Stimulated activated CD4-positive, alpha-beta T cell treated with anti-CD3 and anti-CD28 coated beads, Interleukin-1b, Interleukin-23, amount 100 ng/mL, for 48 hours (primary cell): ENCODE measurements around the gene NEMP2.
"Not testable (repeated sequence)": the region's sequence is repeated elsewhere in the genome, so short reads cannot be mapped to it uniquely, and the experiment has no call there.

ENCODE experiments used
- DNase-seq: peaks from one replicate; pipeline ENCODE4 v3.0.0-alpha.2; 2020

The NEMP2 gene

GRCh38 chr2:190488516-190489233 is 45.8 kb downstream of the NEMP2 start:
- DNase-seq = no peak

GRCh38 chr2:190486037-190486623 is 48.4 kb downstream of the NEMP2 start:
- DNase-seq = no peak

- DNase-seq = no peak
Observed at GRCh38 chr2:190482451-190482850, 52.1 kb downstream of the NEMP2 start.

- no peak for DNase-seq
Observed at GRCh38 chr2:190481339-190481738, 53.2 kb downstream of the NEMP2 start.

- no peak for DNase-seq
Observed at GRCh38 chr2:190478572-190479195, 55.8 kb downstream of the NEMP2 start.

GRCh38 chr2:190477661-190478454 is 56.7 kb downstream of the NEMP2 start:
- DNase-seq = no peak

GRCh38 chr2:190470256-190470826 is 64.2 kb downstream of the NEMP2 start:
- DNase-seq = no peak

GRCh38 chr2:190469771-190470170 is 64.8 kb downstream of the NEMP2 start:
- no peak for DNase-seq

- DNase-seq = no peak
Observed at GRCh38 chr2:190468814-190469569, 65.5 kb downstream of the NEMP2 start.

- not testable (repeated sequence) for DNase-seq
Observed at GRCh38 chr2:190468354-190468753, 66.2 kb downstream of the NEMP2 start.

- DNase-seq = no peak
Observed at GRCh38 chr2:190467575-190468083, 66.9 kb downstream of the NEMP2 start.

GRCh38 chr2:190466819-190467446 is 67.6 kb downstream of the NEMP2 start:
- DNase-seq = no peak

- DNase-seq = no peak
Observed at GRCh38 chr2:190465060-190465459, 69.5 kb downstream of the NEMP2 start.

GRCh38 chr2:190462611-190463010 is 71.9 kb downstream of the NEMP2 start:
- no peak for DNase-seq

- no peak for DNase-seq
Observed at GRCh38 chr2:190462181-190462580, 72.3 kb downstream of the NEMP2 start.

- DNase-seq = no peak
Observed at GRCh38 chr2:190460487-190460886, 74.0 kb downstream of the NEMP2 start.

GRCh38 chr2:190459881-190460280 is 74.6 kb downstream of the NEMP2 start:
- no peak for DNase-seq

GRCh38 chr2:190458352-190459107 is 76.0 kb downstream of the NEMP2 start:
- no peak for DNase-seq

- DNase-seq = no peak
Observed at GRCh38 chr2:190457256-190457655, 77.3 kb downstream of the NEMP2 start.

- DNase-seq = no peak
Observed at GRCh38 chr2:190456833-190457232, 77.7 kb downstream of the NEMP2 start.
